Endodermal cell (in vitro differentiated cells): Measurements from ENCODE around the gene GPR162. TPM values are rescaled to one million over a fixed set of nuclear protein-coding genes. Genes with fewer than 3 reads are reported as not detected.

Source experiments
- DNase-seq: peaks from one replicate; pipeline ENCODE4 v3.0.0-alpha.2; 2017
- H3K27ac ChIP-seq: 2 replicates; pipeline ENCODE4 v1.5.1; 2013; ENCODE audit warnings: mild to moderate bottlenecking, low read depth, low read length, moderate library complexity
- H3K27me3 ChIP-seq: 2 replicates; pipeline ENCODE4 v1.6.1; 2013; ENCODE audit warnings: mild to moderate bottlenecking, low read length, moderate library complexity; ENCODE audit not compliant: insufficient read depth, control insufficient read depth, poor library complexity, severe bottlenecking
- H3K36me3 ChIP-seq: 2 replicates; pipeline ENCODE4 v1.7.0; 2013; ENCODE audit warnings: mild to moderate bottlenecking, low read length, moderate library complexity; ENCODE audit not compliant: control insufficient read depth, insufficient read depth
- H3K4me1 ChIP-seq: one replicate; pipeline ENCODE4 v1.7.0; 2013; ENCODE audit warnings: low read length; ENCODE audit not compliant: control insufficient read depth, insufficient read depth
- H3K4me3 ChIP-seq: 2 replicates; pipeline ENCODE4 v1.5.1; 2013; ENCODE audit warnings: mild to moderate bottlenecking, low read length, moderate library complexity
- H3K9ac ChIP-seq: 2 replicates; pipeline ENCODE4 v1.6.1; 2013; ENCODE audit warnings: mild to moderate bottlenecking, low read length, moderate library complexity; ENCODE audit not compliant: poor library complexity, severe bottlenecking; ENCODE audit errors: extremely low read depth
- H3K9me3 ChIP-seq: 2 replicates; pipeline ENCODE4 v1.6.1; 2013; ENCODE audit warnings: mild to moderate bottlenecking, low read length, moderate library complexity; ENCODE audit not compliant: control insufficient read depth
- H3K27ac Mint-ChIP-seq: 2 replicates; pipeline ENCODE4 v1.8.0; 2020; ENCODE audit warnings: mixed read lengths
- H3K27me3 Mint-ChIP-seq: 2 replicates; pipeline ENCODE4 v1.8.0; 2021; ENCODE audit warnings: mild to moderate bottlenecking, mixed read lengths; ENCODE audit not compliant: insufficient read depth
- H3K36me3 Mint-ChIP-seq: 2 replicates; pipeline ENCODE4 v1.8.0; 2020; ENCODE audit warnings: low read depth, mixed read lengths
- H3K4me1 Mint-ChIP-seq: 2 replicates; pipeline ENCODE4 v1.8.0; 2020; ENCODE audit warnings: mixed read lengths
- H3K4me3 Mint-ChIP-seq: 2 replicates; pipeline ENCODE4 v1.8.0; 2020; ENCODE audit warnings: mild to moderate bottlenecking, moderate library complexity, mixed read lengths
- H3K9me3 Mint-ChIP-seq: 2 replicates; pipeline ENCODE4 v1.8.0; 2020; ENCODE audit warnings: mild to moderate bottlenecking, mixed read lengths
- WGBS, 2 experiments: methylation state at CpG; one replicate each; pipeline versions ENCODE4 v1.1.5 to v1.1.7; 2013; ENCODE audit warnings: missing lambda C conversion rate in 2 of 2, mixed read lengths in 1 of 2; ENCODE audit not compliant: insufficient coverage in 1 of 2, insufficient read length in 1 of 2; 5-methylcytosine and 5-hydroxymethylcytosine counted together
- total RNA-seq, 2 donors: library from RNA; stranded (reverse); fragmentation: NEBNext Ultra II Directional in 1 of 2; extraction: Animal tissue kit (Norgen Biotek cat#: 25700) in 1 of 2; gene quantifications; 2 replicates in 1 of 2; 3 replicates in 1 of 2; pipeline ENCODE4 v1.2.1, GENCODE V29; 2021
- TF ChIP-seq, protein P1 (sequence below): fragments of 200-600 bp; sonication (generic); conservative IDR thresholded peaks from 2 replicates; pipeline ENCODE4 v1.5.0; 2021; ENCODE audit warnings: antibody characterized with exemption, mild to moderate bottlenecking

GPR162 gene
- total RNA-seq, 2 donors from 2014 or later: 14.7 to 15.0 TPM

DNA sequence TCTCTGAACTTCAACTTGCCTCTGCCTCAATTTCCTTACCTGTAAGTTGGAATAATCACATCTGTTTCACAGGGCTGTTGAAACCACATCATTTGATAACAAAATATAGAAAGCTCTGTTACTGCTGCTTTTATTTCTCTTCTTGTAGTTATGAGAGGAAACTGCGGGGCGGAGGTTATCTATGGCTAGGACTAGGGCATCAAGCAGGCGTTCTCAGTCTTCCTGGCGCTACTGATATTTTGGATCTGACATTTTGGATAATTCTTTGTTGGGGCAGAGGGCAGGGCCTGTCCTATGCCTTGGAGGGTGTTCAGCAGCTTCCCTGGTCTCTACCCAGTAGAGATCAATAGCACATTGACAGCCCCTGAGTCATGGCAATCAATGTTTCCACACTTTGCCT lies 10.5 kb downstream of the GPR162 start:
- Mint-ChIP-seq H3K27me3 (peaks cover 7% of the 10 kb centered on the region), H3K4me3 (no peak overlapping the region), H3K27ac (no peak overlapping the region), H3K36me3 (peaks cover 52% of the 10 kb centered on the region), H3K9me3 (no peaks in the 10 kb centered on the region), H3K4me1 (peaks cover 13% of the 10 kb centered on the region)
- Histone ChIP-seq H3K4me3 (no peak overlapping the region), H3K27me3 (no peaks in the 10 kb centered on the region), H3K27ac (no peak overlapping the region), H3K36me3 (peaks cover 45% of the 10 kb centered on the region), H3K9me3 (no peaks in the 10 kb centered on the region), H3K4me1 (peaks cover 2% of the 10 kb centered on the region), H3K9ac (no peak overlapping the region)
- no peak for DNase-seq
- 91 to 97% methylated on average over 4 of the region's 4 CpGs for WGBS, 2 experiments
- TF ChIP-seq, protein P1, sequence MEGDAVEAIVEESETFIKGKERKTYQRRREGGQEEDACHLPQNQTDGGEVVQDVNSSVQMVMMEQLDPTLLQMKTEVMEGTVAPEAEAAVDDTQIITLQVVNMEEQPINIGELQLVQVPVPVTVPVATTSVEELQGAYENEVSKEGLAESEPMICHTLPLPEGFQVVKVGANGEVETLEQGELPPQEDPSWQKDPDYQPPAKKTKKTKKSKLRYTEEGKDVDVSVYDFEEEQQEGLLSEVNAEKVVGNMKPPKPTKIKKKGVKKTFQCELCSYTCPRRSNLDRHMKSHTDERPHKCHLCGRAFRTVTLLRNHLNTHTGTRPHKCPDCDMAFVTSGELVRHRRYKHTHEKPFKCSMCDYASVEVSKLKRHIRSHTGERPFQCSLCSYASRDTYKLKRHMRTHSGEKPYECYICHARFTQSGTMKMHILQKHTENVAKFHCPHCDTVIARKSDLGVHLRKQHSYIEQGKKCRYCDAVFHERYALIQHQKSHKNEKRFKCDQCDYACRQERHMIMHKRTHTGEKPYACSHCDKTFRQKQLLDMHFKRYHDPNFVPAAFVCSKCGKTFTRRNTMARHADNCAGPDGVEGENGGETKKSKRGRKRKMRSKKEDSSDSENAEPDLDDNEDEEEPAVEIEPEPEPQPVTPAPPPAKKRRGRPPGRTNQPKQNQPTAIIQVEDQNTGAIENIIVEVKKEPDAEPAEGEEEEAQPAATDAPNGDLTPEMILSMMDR: no peak

DNA sequence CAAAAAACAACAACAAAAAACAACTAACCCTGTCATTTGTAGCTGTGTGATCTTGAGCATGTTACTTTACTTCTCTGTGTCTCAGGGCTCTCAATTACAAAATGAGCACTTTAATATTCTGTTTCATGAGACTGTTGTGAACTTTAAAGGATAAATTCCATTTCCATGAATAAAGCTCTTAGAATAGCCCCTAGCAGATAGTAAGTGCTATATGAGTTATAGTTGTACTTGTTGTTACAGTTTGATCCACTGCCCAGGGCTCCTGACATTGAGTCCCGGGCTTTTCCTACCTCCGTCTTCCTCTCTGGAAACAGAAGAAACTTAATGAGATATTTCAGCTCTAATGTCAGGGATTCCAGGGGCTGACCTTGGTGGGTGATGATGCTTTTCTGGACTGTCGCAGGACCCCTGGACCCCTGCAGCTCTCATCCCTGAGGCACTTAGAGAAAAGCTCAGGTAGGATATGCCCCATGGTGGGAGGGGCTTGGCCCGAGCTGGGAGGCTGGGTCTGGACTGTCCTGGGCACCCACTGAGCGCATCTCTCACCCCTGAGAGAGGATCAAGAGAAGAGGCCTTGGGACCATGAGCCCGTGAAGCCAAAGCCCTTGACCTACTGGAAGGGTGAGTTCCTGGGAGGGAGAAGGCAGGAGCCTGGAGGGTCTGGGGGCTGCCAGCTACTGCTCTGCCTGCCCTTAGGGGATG lies 11.7 kb downstream of the GPR162 start:
- TF ChIP-seq, protein P1: no peak
- H3K36me3 ChIP-seq: peaks cover 57% of the 10 kb centered on the region
- Mint-ChIP-seq H3K9me3 (no peaks in the 10 kb centered on the region), H3K4me1 (peaks cover 6% of the 10 kb centered on the region), H3K27ac (no peak overlapping the region), H3K36me3 (peaks cover 62% of the 10 kb centered on the region), H3K27me3 (peaks cover 3% of the 10 kb centered on the region), H3K4me3 (no peak overlapping the region)
- H3K27me3 ChIP-seq: no peaks in the 10 kb centered on the region
- no peak for DNase-seq
- H3K4me3 ChIP-seq: no peak overlapping the region
- no peaks in the 10 kb centered on the region for H3K4me1 ChIP-seq
- H3K9ac ChIP-seq: no peak overlapping the region
- WGBS, 2 experiments: 92 to 96% methylated on average over 4 to 6 of the region's 6 CpGs
- no peaks in the 10 kb centered on the region for H3K9me3 ChIP-seq
- H3K27ac ChIP-seq: no peak overlapping the region

DNA sequence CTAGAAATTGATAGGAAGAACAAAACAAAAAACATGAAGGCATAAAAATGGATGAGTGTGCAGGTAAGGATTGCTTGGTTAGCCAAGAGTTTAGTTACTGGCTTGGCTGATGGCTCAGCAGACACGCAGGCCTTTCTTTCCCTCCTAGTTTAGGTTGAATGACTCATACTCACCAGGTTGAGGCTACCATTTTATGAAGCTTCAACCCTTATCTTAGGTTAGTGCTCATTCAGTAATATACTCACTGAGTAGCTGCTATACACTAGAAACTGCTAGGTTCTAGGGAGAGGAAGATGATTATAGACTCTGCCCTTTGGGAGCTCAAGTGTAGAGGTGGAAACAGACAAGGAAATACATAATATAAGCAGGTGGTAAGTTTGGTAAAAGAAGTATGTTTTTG lies 12.6 kb downstream of the GPR162 start:
- H3K4me1 Mint-ChIP-seq: peaks cover 6% of the 10 kb centered on the region

More for the DNA sequence above, 12.6 kb downstream of the GPR162 start:
- H3K36me3 ChIP-seq: peaks cover 66% of the 10 kb centered on the region
- TF ChIP-seq, protein P1: no peak
- no peaks in the 10 kb centered on the region for H3K27me3 ChIP-seq
- Mint-ChIP-seq H3K4me3 (no peak overlapping the region), H3K27ac (no peak overlapping the region), H3K36me3 (peaks cover 71% of the 10 kb centered on the region), H3K9me3 (no peaks in the 10 kb centered on the region), H3K27me3 (peaks cover 10% of the 10 kb centered on the region)
- no peak for DNase-seq
- H3K9ac ChIP-seq: no peak overlapping the region
- H3K4me3 ChIP-seq: no peak overlapping the region
- 100% methylated on average over 1 of the region's 1 CpG; no CpG with 5 or more reads in 1 of the 2 experiments for WGBS, 2 experiments
- no peaks in the 10 kb centered on the region for H3K9me3 ChIP-seq
- no peak overlapping the region for H3K27ac ChIP-seq
- H3K4me1 ChIP-seq: no peaks in the 10 kb centered on the region
